C4-2B (cell line): ENCODE results near the gene PDP2.
A peak's percentile ranks its signal among the peaks of the same experiment; 100 is the strongest.
"Not testable (repeated sequence)": the region's sequence is repeated elsewhere in the genome, so short reads cannot be mapped to it uniquely, and the experiment has no call there.

ENCODE experiments used
- H3K27ac ChIP-seq: fragments of 450-650 bp; 2 replicates; pipeline ENCODE4 v1.5.1; 2017
- ZFX ChIP-seq: fragments of 450-650 bp; IDR thresholded peaks from 2 replicates; pipeline ENCODE4 v1.6.1; 2017
- TF ChIP-seq, protein P1 (sequence below): fragments of 450-650 bp; conservative IDR thresholded peaks from 2 replicates; pipeline ENCODE4 v1.5.1; 2017; ENCODE audit warnings: mild to moderate bottlenecking

PDP2 gene

GRCh38 chr16:66894948-66895688, 14.8 kb downstream of the PDP2 start:
- no peak overlapping the region for H3K27ac ChIP-seq
- TF ChIP-seq, protein P1, sequence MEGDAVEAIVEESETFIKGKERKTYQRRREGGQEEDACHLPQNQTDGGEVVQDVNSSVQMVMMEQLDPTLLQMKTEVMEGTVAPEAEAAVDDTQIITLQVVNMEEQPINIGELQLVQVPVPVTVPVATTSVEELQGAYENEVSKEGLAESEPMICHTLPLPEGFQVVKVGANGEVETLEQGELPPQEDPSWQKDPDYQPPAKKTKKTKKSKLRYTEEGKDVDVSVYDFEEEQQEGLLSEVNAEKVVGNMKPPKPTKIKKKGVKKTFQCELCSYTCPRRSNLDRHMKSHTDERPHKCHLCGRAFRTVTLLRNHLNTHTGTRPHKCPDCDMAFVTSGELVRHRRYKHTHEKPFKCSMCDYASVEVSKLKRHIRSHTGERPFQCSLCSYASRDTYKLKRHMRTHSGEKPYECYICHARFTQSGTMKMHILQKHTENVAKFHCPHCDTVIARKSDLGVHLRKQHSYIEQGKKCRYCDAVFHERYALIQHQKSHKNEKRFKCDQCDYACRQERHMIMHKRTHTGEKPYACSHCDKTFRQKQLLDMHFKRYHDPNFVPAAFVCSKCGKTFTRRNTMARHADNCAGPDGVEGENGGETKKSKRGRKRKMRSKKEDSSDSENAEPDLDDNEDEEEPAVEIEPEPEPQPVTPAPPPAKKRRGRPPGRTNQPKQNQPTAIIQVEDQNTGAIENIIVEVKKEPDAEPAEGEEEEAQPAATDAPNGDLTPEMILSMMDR, result peak; percentile 76
- TF ChIP-seq ZFX, result no peak

DNA sequence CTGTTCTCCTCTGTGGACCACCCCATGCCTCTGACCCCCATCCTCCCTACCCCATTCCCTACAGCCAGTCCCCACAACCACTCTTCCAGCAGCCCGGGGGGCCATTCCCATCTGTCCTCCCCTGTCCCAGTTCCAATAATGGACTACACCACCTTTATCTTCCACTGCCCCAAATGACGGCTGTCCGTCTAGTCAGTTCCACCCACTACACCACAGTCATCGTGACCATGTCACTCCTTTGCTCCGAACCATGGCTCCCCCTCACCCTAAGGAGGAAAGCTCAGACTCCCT, 15.3 kb downstream of the PDP2 start:
- TF ChIP-seq ZFX, result no peak
- TF ChIP-seq, protein P1, result no peak
- no peak overlapping the region for H3K27ac ChIP-seq

DNA sequence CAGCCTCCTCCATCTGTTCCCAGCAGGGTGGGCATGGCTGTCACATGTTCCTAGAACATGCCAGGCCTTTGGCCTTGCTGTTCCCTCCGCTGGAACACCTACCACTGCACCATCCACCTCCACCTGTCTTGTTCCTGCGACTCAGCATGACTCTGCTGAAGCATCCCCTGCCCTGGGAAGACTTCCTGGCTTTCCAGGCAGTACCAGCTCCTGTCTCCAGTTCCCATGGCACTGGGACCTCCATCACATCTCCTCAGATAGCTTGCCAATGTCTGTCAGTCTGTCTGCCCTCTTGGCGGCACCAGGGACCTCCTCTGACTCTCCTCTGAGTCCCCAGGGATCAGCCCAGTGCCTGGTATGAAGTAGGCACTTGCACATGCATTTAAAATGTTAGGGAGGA, 15.7 kb downstream of the PDP2 start:
- TF ChIP-seq ZFX, result no peak
- TF ChIP-seq, protein P1, result no peak

GRCh38 chr16:66896682-66897081, 16.4 kb downstream of the PDP2 start:
- H3K27ac ChIP-seq, result not testable (repeated sequence)

More for the DNA sequence above, 15.7 kb downstream of the PDP2 start:
- H3K27ac ChIP-seq, result no peak overlapping the region

DNA sequence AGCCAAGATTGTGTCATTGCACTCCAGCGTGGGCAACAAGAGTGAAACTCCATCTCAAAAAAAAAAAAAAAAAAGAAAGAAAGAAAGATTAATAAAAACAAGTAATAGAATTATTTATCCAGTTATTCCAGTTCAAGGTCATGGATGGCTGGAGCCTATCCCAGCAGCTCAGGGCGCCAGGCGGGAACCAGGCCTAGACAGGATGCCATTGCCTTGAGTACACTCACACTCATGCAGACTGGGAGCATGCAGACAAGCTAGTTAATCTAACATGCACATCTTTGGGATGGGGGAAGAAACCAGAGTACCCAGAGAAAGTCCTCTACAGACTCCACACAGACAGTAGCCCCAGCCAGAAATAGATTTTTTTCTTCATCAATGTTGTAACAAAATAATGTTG, 17.9 kb downstream of the PDP2 start:
- H3K27ac ChIP-seq, result no peak overlapping the region
- TF ChIP-seq, protein P1, result no peak
- TF ChIP-seq ZFX, result no peak

- TF ChIP-seq, protein P1, result no peak
- no peak for TF ChIP-seq ZFX
- H3K27ac ChIP-seq, result no peak overlapping the region
Observed at GRCh38 chr16:66898933-66899309, 18.6 kb downstream of the PDP2 start.

DNA sequence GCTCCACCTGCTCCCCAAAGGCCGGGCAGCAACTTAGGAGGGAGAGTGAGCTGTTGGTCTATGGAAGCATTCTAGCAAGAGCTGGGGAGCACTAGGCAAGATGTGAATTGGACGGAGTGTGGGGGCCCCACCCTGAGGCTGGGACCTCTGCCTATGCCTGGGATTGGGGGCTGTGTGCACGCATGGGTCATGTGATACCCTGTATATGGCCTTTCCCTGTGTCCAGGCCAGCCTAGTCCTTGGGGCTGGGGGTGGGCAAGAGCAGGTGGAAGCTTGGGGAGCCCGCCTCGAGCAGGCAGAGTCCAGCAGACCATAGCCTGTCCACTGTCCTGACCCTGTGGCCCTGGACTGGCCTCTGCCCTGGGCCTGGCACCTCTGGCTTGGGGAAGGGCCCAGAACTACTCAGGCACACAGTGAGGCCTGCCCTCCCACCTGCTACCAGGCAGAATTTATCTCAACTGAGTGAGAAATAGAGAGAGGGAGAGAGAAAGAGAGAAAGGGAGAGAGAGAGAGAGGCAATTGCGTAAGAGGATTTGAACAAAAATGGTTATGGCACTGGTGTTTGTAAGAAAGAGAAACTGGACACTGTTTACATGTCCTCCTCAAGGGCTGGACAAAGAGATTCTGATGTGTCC, 19.1 kb downstream of the PDP2 start:
- no peak overlapping the region; the same call in 1 of the 2 replicates for H3K27ac ChIP-seq
- no peak for TF ChIP-seq ZFX
- TF ChIP-seq, protein P1, result no peak
